Measurements from ENCODE around the gene MSH6. TPM values are rescaled to one million over a fixed set of nuclear protein-coding genes. Genes with fewer than 3 reads are reported as not detected.
A peak's percentile ranks its signal among the peaks of the same experiment; 100 is the strongest.

The MSH6 gene
- total RNA-seq, 1 experiment from 2014 or later = 275 TPM

DNA sequence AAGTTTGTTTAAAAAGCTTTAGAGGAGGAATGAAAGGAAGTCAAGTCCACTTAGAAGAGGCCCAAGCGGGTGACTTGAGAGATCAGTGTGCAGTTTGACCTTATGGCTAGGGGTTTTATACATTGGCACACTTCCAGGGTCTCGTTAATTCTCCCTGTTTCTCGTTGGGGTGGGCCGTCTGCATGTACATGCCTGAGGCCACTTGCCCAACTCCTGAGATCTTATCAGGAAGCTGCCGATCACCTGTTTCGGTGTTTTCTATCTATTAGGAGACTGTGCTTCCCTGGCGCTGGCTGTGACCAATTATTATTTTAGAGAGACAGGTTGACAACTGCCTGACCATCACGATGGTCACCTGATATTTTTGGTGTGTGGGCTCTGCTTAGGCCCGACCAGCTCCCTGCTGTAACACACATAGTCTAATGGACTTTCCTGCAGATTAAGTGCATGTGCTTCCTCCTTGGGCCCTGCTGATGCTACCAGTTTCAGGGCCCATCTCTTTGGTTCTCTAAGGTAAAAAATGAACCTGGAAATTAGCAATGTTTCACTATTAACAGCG lies 31.0 kb upstream of the MSH6 start:
- H3K4me3 Mint-ChIP-seq = no peak overlapping the region
- H3K36me3 Mint-ChIP-seq = peaks cover 32% of the 10 kb centered on the region
- peaks cover 24% of the 10 kb centered on the region for H3K4me1 Mint-ChIP-seq
- POLR2A ChIA-PET = no interaction called here
- TF ChIP-seq, protein P1, sequence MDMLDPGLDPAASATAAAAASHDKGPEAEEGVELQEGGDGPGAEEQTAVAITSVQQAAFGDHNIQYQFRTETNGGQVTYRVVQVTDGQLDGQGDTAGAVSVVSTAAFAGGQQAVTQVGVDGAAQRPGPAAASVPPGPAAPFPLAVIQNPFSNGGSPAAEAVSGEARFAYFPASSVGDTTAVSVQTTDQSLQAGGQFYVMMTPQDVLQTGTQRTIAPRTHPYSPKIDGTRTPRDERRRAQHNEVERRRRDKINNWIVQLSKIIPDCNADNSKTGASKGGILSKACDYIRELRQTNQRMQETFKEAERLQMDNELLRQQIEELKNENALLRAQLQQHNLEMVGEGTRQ (CRISPR knock-in tag; IDR thresholded peaks at IDR 0.05) = no peak
- TF ChIP-seq JUN (CRISPR knock-in tag; IDR thresholded peaks at IDR 0.05) (no peak), ZNF232 (CRISPR knock-in tag; IDR thresholded peaks at IDR 0.05) (no peak), TCF7 (CRISPR knock-in tag; IDR thresholded peaks at IDR 0.05; ENCODE audit: low read depth) (no peak), JAZF1 (CRISPR knock-in tag; IDR thresholded peaks at IDR 0.05) (no peak), ZNF423 (CRISPR knock-in tag; IDR thresholded peaks at IDR 0.05) (no peak)
- TF ChIP-seq, protein P2, sequence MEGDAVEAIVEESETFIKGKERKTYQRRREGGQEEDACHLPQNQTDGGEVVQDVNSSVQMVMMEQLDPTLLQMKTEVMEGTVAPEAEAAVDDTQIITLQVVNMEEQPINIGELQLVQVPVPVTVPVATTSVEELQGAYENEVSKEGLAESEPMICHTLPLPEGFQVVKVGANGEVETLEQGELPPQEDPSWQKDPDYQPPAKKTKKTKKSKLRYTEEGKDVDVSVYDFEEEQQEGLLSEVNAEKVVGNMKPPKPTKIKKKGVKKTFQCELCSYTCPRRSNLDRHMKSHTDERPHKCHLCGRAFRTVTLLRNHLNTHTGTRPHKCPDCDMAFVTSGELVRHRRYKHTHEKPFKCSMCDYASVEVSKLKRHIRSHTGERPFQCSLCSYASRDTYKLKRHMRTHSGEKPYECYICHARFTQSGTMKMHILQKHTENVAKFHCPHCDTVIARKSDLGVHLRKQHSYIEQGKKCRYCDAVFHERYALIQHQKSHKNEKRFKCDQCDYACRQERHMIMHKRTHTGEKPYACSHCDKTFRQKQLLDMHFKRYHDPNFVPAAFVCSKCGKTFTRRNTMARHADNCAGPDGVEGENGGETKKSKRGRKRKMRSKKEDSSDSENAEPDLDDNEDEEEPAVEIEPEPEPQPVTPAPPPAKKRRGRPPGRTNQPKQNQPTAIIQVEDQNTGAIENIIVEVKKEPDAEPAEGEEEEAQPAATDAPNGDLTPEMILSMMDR (IDR thresholded peaks at IDR 0.05) = no peak
- TF ChIP-seq, protein P3, sequence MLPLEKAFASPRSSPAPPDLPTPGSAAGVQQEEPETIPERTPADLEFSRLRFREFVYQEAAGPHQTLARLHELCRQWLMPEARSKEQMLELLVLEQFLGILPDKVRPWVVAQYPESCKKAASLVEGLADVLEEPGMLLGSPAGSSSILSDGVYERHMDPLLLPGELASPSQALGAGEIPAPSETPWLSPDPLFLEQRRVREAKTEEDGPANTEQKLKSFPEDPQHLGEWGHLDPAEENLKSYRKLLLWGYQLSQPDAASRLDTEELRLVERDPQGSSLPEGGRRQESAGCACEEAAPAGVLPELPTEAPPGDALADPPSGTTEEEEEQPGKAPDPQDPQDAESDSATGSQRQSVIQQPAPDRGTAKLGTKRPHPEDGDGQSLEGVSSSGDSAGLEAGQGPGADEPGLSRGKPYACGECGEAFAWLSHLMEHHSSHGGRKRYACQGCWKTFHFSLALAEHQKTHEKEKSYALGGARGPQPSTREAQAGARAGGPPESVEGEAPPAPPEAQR (CRISPR knock-in tag; IDR thresholded peaks at IDR 0.05) = no peak
- TF ChIP-seq, protein P4, sequence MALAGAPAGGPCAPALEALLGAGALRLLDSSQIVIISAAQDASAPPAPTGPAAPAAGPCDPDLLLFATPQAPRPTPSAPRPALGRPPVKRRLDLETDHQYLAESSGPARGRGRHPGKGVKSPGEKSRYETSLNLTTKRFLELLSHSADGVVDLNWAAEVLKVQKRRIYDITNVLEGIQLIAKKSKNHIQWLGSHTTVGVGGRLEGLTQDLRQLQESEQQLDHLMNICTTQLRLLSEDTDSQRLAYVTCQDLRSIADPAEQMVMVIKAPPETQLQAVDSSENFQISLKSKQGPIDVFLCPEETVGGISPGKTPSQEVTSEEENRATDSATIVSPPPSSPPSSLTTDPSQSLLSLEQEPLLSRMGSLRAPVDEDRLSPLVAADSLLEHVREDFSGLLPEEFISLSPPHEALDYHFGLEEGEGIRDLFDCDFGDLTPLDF (CRISPR knock-in tag; IDR thresholded peaks at IDR 0.05) = no peak
- ATAC-seq (no peak), DNase-seq (ENCODE audit: low spot score) (no peak)
- peak overlapping the region; percentile 86 for H3K27ac Mint-ChIP-seq
- CTCF ChIA-PET = no interaction called here
- peaks cover 26% of the 10 kb centered on the region for H3K9me3 Mint-ChIP-seq
- no peaks in the 10 kb centered on the region for H3K27me3 Mint-ChIP-seq (ENCODE audit: low read depth)

DNA sequence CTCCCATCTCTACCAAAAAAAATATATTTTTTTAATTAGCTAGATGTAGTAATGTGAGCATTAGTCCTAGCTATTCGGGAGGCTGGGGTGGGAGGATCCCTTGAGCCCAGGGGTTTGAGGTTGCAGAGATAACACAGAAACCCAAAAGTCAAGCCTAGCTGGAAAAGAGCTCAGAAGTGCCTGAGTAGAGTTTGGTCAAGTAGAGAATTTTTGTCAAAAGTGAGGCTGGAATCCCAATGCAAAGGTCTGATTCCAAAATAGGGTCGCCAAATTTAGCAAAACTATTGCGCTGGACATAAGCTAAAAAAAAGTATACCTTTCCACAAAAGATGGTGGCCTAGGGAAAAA lies 15.5 kb upstream of the MSH6 start:
- TF ChIP-seq ZNF232 (CRISPR knock-in tag; IDR thresholded peaks at IDR 0.05) = no peak
- TF ChIP-seq ZNF423 (CRISPR knock-in tag; IDR thresholded peaks at IDR 0.05) = no peak
- TF ChIP-seq, protein P4 (CRISPR knock-in tag; IDR thresholded peaks at IDR 0.05) = no peak
- H3K27ac Mint-ChIP-seq = no peak overlapping the region
- peaks cover 6% of the 10 kb centered on the region for H3K9me3 Mint-ChIP-seq
- H3K36me3 Mint-ChIP-seq = peaks cover 5% of the 10 kb centered on the region
- H3K4me3 Mint-ChIP-seq = no peak overlapping the region
- ATAC-seq (no peak), DNase-seq (ENCODE audit: low spot score) (no peak)
- CTCF ChIA-PET = interaction anchor here (0.6 to 3.8 kb wide), 43 partner anchors 9 to 432 kb away, joined by 3 to 58 read pairs (median 4); partner anchors contain the start of gene MSH6
- H3K4me1 Mint-ChIP-seq = peaks cover 18% of the 10 kb centered on the region
- POLR2A ChIA-PET = interaction anchor here (0.8 kb wide), 1 partner anchor 16 kb away, joined by 3 read pairs; the partner anchor contains the start of gene MSH6
- no peaks in the 10 kb centered on the region for H3K27me3 Mint-ChIP-seq (ENCODE audit: low read depth)

DNA sequence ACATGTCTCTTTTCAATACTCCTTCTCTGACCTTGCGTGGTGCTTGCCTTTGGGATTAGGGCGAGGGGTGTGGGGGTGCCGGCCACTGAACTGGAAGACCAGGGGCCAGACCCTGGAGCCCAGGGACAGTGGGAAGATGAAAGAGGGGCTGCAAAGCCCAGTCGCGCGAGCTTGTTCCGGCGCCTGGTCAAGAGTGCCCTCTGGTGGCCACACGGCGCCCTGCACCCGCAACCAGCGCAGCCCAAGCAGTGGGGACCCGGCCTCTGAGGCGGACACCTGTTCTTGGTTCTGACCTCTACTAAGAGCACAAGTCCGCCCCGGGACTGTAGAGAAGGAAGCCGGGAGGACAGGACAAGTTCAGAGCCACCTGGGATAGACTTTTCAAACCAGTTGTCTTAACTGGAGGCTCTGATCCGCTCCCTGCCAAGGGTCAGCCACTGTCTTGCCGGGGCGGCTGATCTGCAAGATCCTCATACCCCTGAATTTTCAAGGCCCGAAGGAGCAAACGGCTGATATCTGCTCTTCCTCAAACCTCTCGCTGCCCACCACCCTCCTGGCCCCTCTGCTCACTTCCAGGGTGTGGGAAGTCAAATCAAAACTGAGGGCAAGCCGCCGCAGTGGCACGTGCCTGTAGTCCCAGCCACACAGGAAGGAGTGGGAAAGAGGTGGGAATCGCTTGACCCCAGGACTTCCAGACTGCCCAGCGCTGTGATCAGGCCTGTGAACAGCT lies 14.9 kb upstream of the MSH6 start:
- POLR2A ChIA-PET = interaction anchor here (0.8 kb wide), 1 partner anchor 15 kb away, joined by 3 read pairs; the partner anchor contains the start of gene MSH6
- Mint-ChIP-seq H3K27ac (no peak overlapping the region), H3K27me3 (ENCODE audit: low read depth) (no peaks in the 10 kb centered on the region), H3K36me3 (peaks cover 5% of the 10 kb centered on the region), H3K4me3 (no peak overlapping the region), H3K9me3 (peaks cover 6% of the 10 kb centered on the region), H3K4me1 (peaks cover 20% of the 10 kb centered on the region)
- peak; percentile 90 for DNase-seq (ENCODE audit: low spot score)
- peak; percentile 92 for ATAC-seq
- CTCF ChIA-PET = interaction anchor here (0.6 to 3.8 kb wide), 42 partner anchors 9 to 433 kb away, joined by 3 to 58 read pairs (median 4); partner anchors contain the start of gene MSH6
- TF ChIP-seq ELF4 (CRISPR knock-in tag; IDR thresholded peaks at IDR 0.05; ENCODE audit: low read depth) (no peak), SMAD4 (CRISPR knock-in tag; IDR thresholded peaks at IDR 0.05) (no peak), OVOL2 (CRISPR knock-in tag; IDR thresholded peaks at IDR 0.05; ENCODE audit: borderline replicate concordance) (no peak), SOX15 (CRISPR knock-in tag; IDR thresholded peaks at IDR 0.05) (no peak), RORB (CRISPR knock-in tag; IDR thresholded peaks at IDR 0.05) (no peak)
- TF ChIP-seq, protein P5, sequence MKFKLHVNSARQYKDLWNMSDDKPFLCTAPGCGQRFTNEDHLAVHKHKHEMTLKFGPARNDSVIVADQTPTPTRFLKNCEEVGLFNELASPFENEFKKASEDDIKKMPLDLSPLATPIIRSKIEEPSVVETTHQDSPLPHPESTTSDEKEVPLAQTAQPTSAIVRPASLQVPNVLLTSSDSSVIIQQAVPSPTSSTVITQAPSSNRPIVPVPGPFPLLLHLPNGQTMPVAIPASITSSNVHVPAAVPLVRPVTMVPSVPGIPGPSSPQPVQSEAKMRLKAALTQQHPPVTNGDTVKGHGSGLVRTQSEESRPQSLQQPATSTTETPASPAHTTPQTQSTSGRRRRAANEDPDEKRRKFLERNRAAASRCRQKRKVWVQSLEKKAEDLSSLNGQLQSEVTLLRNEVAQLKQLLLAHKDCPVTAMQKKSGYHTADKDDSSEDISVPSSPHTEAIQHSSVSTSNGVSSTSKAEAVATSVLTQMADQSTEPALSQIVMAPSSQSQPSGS (CRISPR knock-in tag; IDR thresholded peaks at IDR 0.05; ENCODE audit: borderline replicate concordance, low read depth) = no peak
- TF ChIP-seq, protein P6, sequence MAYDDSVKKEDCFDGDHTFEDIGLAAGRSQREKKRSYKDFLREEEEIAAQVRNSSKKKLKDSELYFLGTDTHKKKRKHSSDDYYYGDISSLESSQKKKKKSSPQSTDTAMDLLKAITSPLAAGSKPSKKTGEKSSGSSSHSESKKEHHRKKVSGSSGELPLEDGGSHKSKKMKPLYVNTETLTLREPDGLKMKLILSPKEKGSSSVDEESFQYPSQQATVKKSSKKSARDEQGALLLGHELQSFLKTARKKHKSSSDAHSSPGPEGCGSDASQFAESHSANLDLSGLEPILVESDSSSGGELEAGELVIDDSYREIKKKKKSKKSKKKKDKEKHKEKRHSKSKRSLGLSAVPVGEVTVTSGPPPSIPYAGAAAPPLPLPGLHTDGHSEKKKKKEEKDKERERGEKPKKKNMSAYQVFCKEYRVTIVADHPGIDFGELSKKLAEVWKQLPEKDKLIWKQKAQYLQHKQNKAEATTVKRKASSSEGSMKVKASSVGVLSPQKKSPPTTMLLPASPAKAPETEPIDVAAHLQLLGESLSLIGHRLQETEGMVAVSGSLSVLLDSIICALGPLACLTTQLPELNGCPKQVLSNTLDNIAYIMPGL (CRISPR knock-in tag; IDR thresholded peaks at IDR 0.05) = 0 out of 2 replicates have a peak, but pooled peaks have one; percentile 18
